Measurements from ENCODE around the gene SETD5. TPM values are rescaled to one million over a fixed set of nuclear protein-coding genes. Genes with fewer than 3 reads are reported as not detected.

The SETD5 gene
- polyA plus RNA-seq, 1 donor (not counting 4 experiments of a cell fraction or from before 2014, with no cell fraction given), result 37.8 TPM

GRCh38 chr3:9379327-9379726, 18.1 kb upstream of the SETD5 start:
- H3K9ac ChIP-seq (ENCODE audit: control insufficient read depth, extremely low read depth, insufficient read depth, low read length), result no peak overlapping the region
- no peaks in the 10 kb centered on the region for H3K9me1 ChIP-seq (ENCODE audit: control insufficient read depth, extremely low read depth, insufficient read depth, low read length)
- no peaks in the 10 kb centered on the region for H3K27me3 ChIP-seq (ENCODE audit: control insufficient read depth, extremely low read depth, insufficient read depth, low read length)
- no peaks in the 10 kb centered on the region for H4K20me1 ChIP-seq (ENCODE audit: control insufficient read depth, extremely low read depth, insufficient read depth, low read length)
- FAIRE-seq (no peak), DNase-seq (ENCODE audit: low read depth, low spot score) (no peak)
- H3K36me3 ChIP-seq (ENCODE audit: control insufficient read depth in 2 of 2, extremely low read depth in 1 of 2, insufficient read depth in 2 of 2, low read length in 2 of 2), result peaks cover 11 to 16% of the 10 kb centered on the region in 2 experiments
- no peak overlapping the region for H3K27ac ChIP-seq (ENCODE audit: control insufficient read depth, insufficient read depth, low read length)
- no peaks in the 10 kb centered on the region for H3K4me1 ChIP-seq (ENCODE audit: control insufficient read depth, extremely low read depth, insufficient read depth, low read length)
- no peak overlapping the region for H3K4me3 ChIP-seq (ENCODE audit: control insufficient read depth in 2 of 3, extremely low read depth in 1 of 3, insufficient read depth in 2 of 3, low read depth in 1 of 3, low read length in 3 of 3)
- no peaks in the 10 kb centered on the region for H3K9me3 ChIP-seq (ENCODE audit: control insufficient read depth, low read depth, low read length)
- TF ChIP-seq, protein P1, sequence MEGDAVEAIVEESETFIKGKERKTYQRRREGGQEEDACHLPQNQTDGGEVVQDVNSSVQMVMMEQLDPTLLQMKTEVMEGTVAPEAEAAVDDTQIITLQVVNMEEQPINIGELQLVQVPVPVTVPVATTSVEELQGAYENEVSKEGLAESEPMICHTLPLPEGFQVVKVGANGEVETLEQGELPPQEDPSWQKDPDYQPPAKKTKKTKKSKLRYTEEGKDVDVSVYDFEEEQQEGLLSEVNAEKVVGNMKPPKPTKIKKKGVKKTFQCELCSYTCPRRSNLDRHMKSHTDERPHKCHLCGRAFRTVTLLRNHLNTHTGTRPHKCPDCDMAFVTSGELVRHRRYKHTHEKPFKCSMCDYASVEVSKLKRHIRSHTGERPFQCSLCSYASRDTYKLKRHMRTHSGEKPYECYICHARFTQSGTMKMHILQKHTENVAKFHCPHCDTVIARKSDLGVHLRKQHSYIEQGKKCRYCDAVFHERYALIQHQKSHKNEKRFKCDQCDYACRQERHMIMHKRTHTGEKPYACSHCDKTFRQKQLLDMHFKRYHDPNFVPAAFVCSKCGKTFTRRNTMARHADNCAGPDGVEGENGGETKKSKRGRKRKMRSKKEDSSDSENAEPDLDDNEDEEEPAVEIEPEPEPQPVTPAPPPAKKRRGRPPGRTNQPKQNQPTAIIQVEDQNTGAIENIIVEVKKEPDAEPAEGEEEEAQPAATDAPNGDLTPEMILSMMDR (optimal IDR thresholded peaks at IDR 0.05 in 1 of 3, IDR thresholded peaks at IDR 0.05 in 1 of 3, conservative IDR thresholded peaks at IDR 0.05 in 1 of 3; ENCODE audit: extremely low read depth in 1 of 3, insufficient read depth in 2 of 3, low read length in 3 of 3), result no peak
- no peak for TF ChIP-seq EZH2 (IDR thresholded peaks at IDR 0.05; ENCODE audit: low read length)
- H2AFZ ChIP-seq (ENCODE audit: control insufficient read depth, low read length), result no peak overlapping the region
- no peak overlapping the region for H3K4me2 ChIP-seq (ENCODE audit: control insufficient read depth, extremely low read depth, insufficient read depth, low read depth, low read length)
- peaks cover 3% of the 10 kb centered on the region for H3K79me2 ChIP-seq (ENCODE audit: control insufficient read depth, insufficient read depth, low read length)
- dilution Hi-C loops (cut with MboI; ENCODE audit: extremely low pct_ligation_motif_present, low sequenced_read_pairs), result no loop called here

GRCh38 chr3:9380014-9380413, 17.4 kb upstream of the SETD5 start:
- dilution Hi-C loops (cut with MboI; ENCODE audit: extremely low pct_ligation_motif_present, low sequenced_read_pairs), result no loop called here

More at GRCh38 chr3:9380014-9380413, 17.4 kb upstream of the SETD5 start:
- no peak overlapping the region for H3K4me2 ChIP-seq (ENCODE audit: control insufficient read depth, extremely low read depth, insufficient read depth, low read depth, low read length)
- TF ChIP-seq EZH2 (IDR thresholded peaks at IDR 0.05; ENCODE audit: low read length), result no peak
- TF ChIP-seq, protein P1 (optimal IDR thresholded peaks at IDR 0.05 in 1 of 3, IDR thresholded peaks at IDR 0.05 in 1 of 3, conservative IDR thresholded peaks at IDR 0.05 in 1 of 3; ENCODE audit: extremely low read depth in 1 of 3, insufficient read depth in 2 of 3, low read length in 3 of 3), result no peak
- H3K4me1 ChIP-seq (ENCODE audit: control insufficient read depth, extremely low read depth, insufficient read depth, low read length), result no peaks in the 10 kb centered on the region
- H3K27ac ChIP-seq (ENCODE audit: control insufficient read depth, insufficient read depth, low read length), result no peak overlapping the region
- FAIRE-seq (no peak), DNase-seq (ENCODE audit: low read depth, low spot score) (no peak)
- peaks cover 3% of the 10 kb centered on the region for H3K79me2 ChIP-seq (ENCODE audit: control insufficient read depth, insufficient read depth, low read length)
- H3K27me3 ChIP-seq (ENCODE audit: control insufficient read depth, extremely low read depth, insufficient read depth, low read length), result no peaks in the 10 kb centered on the region
- H2AFZ ChIP-seq (ENCODE audit: control insufficient read depth, low read length), result no peak overlapping the region
- H3K9ac ChIP-seq (ENCODE audit: control insufficient read depth, extremely low read depth, insufficient read depth, low read length), result no peak overlapping the region
- peaks cover 3% of the 10 kb centered on the region for H4K20me1 ChIP-seq (ENCODE audit: control insufficient read depth, extremely low read depth, insufficient read depth, low read length)
- no peak overlapping the region for H3K4me3 ChIP-seq (ENCODE audit: control insufficient read depth in 2 of 3, extremely low read depth in 1 of 3, insufficient read depth in 2 of 3, low read depth in 1 of 3, low read length in 3 of 3)
- H3K9me3 ChIP-seq (ENCODE audit: control insufficient read depth, low read depth, low read length), result no peaks in the 10 kb centered on the region
- peaks cover 10 to 18% of the 10 kb centered on the region in 2 experiments for H3K36me3 ChIP-seq (ENCODE audit: control insufficient read depth in 2 of 2, extremely low read depth in 1 of 2, insufficient read depth in 2 of 2, low read length in 2 of 2)
- H3K9me1 ChIP-seq (ENCODE audit: control insufficient read depth, extremely low read depth, insufficient read depth, low read length), result no peaks in the 10 kb centered on the region
